Immature natural killer cell (primary cell): ENCODE measurements around the gene ISCU. TPM values are rescaled to one million over a fixed set of nuclear protein-coding genes. Genes with fewer than 3 reads are reported as not detected.
A peak's percentile ranks its signal among the peaks of the same experiment; 100 is the strongest.

Experiments used
- DNase-seq, 3 donors: peaks; one replicate each; pipeline ENCODE4 v3.0.0; 2022; ENCODE audit warnings: mixed read lengths in 1 of 3
- H3K27ac Mint-ChIP-seq, 6 donors: one replicate each; pipeline ENCODE4 v1.8.0; 2020; ENCODE audit warnings: mixed read lengths in 6 of 6, mild to moderate bottlenecking in 5 of 6, inconsistent platforms in 4 of 6, moderate library complexity in 3 of 6
- H3K27me3 Mint-ChIP-seq, 3 donors: one replicate each; pipeline ENCODE4 v1.8.0; 2020 to 2021; ENCODE audit warnings: low read depth in 3 of 3, mild to moderate bottlenecking in 3 of 3, mixed read lengths in 3 of 3, moderate library complexity in 3 of 3, inconsistent platforms in 1 of 3
- H3K36me3 Mint-ChIP-seq, 3 donors: one replicate each; pipeline ENCODE4 v1.8.0; 2020; ENCODE audit warnings: mixed read lengths in 3 of 3, inconsistent platforms in 2 of 3, mild to moderate bottlenecking in 2 of 3
- H3K4me1 Mint-ChIP-seq, 2 donors: one replicate each; pipeline ENCODE4 v1.8.0; 2020; ENCODE audit warnings: inconsistent platforms in 2 of 2, mild to moderate bottlenecking in 2 of 2, mixed read lengths in 2 of 2, moderate library complexity in 1 of 2
- H3K4me3 Mint-ChIP-seq, 5 donors: one replicate each; pipeline ENCODE4 v1.8.0; 2020; ENCODE audit warnings: mild to moderate bottlenecking in 5 of 5, mixed read lengths in 5 of 5, inconsistent platforms in 3 of 5, moderate library complexity in 3 of 5
- H3K9me3 Mint-ChIP-seq, 6 donors: one replicate each; pipeline ENCODE4 v1.8.0; 2020; ENCODE audit warnings: mild to moderate bottlenecking in 6 of 6, mixed read lengths in 6 of 6, inconsistent platforms in 4 of 6, moderate library complexity in 3 of 6
- polyA plus RNA-seq, 3 donors: library from polyadenylated mRNA; unstranded; fragments of 300-500 nt; fragmentation: Illumina TruSeq; gene quantifications; one replicate each; pipeline ENCODE4 v1.2.3, GENCODE V29; 2021

ISCU gene
- polyA plus RNA-seq, 3 donors from 2014 or later, result 159 to 211 (median 178) TPM

DNA sequence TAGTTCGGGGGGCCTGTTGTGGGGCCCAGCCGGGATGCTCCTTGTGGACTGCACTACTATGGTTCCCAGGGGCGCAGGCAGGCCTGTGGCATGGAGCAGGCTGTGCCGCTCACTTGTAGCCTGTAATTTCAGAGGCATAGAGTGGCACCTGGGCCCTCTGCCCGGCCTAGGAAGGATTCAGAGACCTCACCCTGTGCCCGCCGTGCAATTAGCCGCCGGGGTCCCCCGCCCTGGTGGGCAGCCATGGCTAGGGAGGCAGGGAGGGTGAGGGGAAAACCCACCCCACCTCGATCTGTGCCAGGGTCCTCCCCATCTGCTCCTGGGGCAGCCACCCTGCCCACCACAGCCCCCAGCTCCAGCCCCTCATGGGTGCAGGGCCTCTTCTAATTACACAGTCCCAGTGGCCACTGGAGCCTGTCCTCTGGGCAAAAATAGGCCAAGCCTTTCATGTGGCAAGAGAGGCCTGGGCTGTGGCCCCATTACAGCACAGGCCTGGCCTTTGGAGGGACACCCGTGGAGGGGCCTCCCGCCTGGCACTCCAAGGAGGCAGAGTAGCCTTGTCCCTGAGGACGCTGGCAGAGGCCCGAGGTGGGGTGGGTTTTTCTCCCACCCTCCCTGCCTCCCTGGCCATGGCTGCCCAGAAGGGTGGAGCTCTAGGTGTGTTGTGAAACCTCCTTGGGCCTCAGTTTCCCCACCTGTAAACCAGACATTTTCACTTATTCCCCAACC is 40.7 kb downstream of the ISCU start:
- Mint-ChIP-seq H3K36me3 (no peaks in the 10 kb centered on the region), H3K27ac (no peak overlapping the region), H3K4me1 (peaks cover 0 to 3% of the 10 kb centered on the region in 2 donors), H3K4me3 (no peak overlapping the region), H3K27me3 (peaks cover 5 to 11% (median 7%) of the 10 kb centered on the region in 3 donors), H3K9me3 (no peaks in the 10 kb centered on the region)
- DNase-seq, result no peak

DNA sequence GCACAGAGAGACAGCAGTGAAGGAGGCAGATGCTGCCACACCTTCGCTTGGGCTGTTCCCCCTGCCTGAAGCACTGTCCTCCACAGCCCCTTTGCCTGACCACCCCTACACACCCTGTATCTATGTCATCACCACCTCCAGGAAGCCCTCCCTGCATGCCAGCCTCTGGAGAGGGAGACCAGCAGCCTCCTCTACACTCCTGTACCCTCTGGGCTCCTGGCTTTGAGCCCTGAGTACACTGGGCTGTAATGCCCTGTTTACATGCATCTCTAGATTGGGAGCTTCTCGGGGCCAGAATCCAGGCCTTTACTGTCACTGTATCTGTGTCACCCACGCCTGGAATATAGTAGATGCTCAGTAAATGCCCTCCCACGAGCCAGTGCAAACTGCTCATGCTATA is 41.3 kb downstream of the ISCU start:
- Mint-ChIP-seq H3K9me3 (no peaks in the 10 kb centered on the region), H3K27ac (no peak overlapping the region), H3K27me3 (peaks cover 5 to 11% (median 7%) of the 10 kb centered on the region in 3 donors), H3K4me1 (peaks cover 0 to 3% of the 10 kb centered on the region in 2 donors), H3K36me3 (no peaks in the 10 kb centered on the region), H3K4me3 (no peak overlapping the region)
- no peak for DNase-seq

DNA sequence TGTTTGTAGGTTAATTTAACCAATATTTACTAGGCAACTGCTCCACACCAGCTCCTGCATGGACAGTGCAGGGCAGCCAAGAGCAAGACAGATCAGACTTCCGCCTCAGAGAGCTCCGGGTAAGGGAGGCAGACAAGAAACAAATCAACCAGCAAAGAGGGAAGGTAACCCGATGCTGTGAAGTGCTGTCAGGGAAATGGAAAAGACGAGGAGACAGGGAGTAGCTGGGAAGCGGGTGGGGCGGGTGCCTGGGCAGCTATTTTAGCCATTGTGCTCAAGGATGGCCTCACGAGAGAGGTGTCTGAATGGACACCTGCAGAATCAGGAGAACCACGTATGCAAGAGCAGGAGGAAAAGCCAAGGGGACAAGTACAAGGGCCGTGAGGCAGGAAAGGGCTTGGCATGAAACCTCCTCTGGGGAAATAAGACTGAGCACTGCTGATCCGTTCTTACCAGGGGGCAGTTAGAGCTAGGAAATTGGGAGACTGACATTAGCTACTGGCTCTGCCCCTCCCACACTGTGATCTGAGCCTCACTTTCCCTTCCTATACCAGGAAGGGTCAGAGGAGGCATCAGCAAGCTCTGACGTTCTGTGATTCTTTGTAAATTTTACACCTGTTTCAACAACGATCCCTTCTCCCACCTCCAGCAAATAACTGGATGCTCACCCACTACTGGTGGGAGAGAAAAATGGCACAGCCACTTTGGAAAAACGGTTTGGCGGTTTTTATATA is 42.0 kb downstream of the ISCU start:
- Mint-ChIP-seq H3K4me3 (no peak overlapping the region), H3K4me1 (peaks cover 0 to 3% of the 10 kb centered on the region in 2 donors)

DNA sequence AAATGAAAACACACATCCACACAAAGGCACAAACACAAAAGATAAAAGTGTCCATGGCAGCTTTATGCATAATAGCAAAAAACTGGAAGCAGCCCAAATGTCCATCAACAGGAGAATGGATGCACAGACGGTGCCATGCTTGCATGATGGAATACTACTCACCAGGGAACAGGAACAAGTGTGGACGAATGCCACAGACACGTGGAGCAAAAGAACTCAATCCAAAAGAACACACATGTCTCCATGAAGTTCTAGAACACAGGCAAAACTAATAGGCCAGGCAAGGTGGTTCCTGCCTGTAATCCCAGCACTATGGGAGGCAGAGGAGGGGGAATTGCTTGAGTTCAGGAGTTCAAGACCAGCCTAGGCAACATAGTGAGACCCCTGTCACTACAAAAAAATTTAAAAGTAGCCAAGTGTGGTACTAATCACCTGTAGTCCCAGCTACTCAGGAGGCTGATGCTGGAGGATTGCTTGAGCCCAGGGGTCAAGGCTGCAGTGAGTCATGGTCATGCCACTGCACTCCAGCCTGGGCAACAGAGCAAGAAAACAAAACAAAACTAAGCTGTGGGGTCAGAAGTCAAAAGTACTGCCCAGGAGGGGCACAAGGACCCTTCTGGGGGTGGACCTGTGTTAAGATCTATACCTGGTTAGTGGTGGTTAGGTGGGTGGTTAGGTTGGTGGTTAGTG is 42.7 kb downstream of the ISCU start:
- Mint-ChIP-seq H3K9me3 (no peaks in the 10 kb centered on the region), H3K36me3 (no peaks in the 10 kb centered on the region), H3K27ac (peak overlapping the region in 3 of 6 donors; percentile 14 to 68 (median 17)), H3K4me1 (peaks cover 0 to 3% of the 10 kb centered on the region in 2 donors), H3K4me3 (no peak overlapping the region), H3K27me3 (peaks cover 5 to 11% (median 7%) of the 10 kb centered on the region in 3 donors)
- no peak for DNase-seq

More for the DNA sequence above, 42.0 kb downstream of the ISCU start:
- no peak for DNase-seq
- Mint-ChIP-seq H3K27me3 (peaks cover 5 to 11% (median 7%) of the 10 kb centered on the region in 3 donors), H3K9me3 (no peaks in the 10 kb centered on the region), H3K36me3 (no peaks in the 10 kb centered on the region), H3K27ac (no peak overlapping the region)

DNA sequence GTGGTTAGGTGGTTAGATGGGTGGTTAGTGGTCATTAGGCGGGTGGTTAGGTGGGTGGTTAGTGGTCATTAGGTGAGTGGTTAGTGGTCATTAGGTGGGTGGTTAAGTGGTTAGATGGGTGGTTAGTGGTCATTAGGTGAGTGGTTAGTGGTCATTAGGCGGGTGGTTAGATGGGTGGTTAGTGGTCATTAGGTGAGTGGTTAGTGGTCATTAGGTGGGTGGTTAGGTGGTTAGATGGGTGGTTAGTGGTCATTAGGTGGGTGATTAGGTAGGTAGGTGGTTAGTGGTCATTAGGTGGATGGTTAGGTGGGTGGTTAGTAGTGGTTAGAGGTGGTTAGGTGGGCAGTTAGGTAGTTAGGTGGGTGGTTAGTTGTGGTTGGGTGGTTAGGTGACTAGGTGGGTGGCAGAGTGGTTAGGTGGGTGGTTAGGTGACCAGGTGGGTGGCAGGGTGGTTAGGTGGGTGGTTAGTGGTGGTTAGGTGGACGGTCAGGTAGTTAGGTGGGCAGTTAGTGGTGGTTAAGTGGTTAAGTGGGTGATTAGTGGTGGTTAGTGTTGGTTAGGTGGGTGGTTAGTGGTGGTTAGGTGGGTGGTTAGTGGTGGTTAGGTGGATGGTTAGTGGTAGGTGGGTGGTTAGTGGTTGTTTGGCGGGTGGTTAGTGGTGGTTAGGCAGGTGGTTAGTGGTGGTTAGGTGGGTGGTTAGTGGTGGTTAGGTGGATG is 43.5 kb downstream of the ISCU start:
- Mint-ChIP-seq H3K27ac (peak overlapping the region in 5 of 6 donors; percentile 14 to 77 (median 68)), H3K4me3 (no peak overlapping the region), H3K4me1 (peaks cover 0 to 3% of the 10 kb centered on the region in 2 donors), H3K27me3 (peaks cover 5 to 13% (median 7%) of the 10 kb centered on the region in 3 donors), H3K9me3 (no peaks in the 10 kb centered on the region), H3K36me3 (no peaks in the 10 kb centered on the region)
- DNase-seq, result no peak

DNA sequence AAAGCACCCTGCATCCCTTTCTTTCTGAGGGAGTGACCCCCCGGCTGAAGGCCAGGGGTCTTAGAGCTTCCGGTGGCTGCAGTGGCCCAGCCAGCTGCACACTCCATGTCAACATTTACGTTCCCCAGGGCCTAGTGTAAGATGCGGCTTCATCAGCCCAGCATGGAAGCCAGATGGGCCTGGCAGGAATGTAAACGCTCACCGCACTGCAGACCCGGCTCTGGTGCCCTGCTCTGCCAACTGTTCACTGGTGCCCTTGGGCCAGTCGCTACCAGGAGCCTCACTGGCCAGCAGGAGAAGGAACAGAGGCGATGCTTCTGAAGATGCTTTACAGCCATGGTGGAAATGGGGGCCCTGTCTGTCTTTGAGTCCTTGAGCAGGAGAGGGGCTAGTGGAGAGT is 44.1 kb downstream of the ISCU start:
- no peak for DNase-seq
- H3K36me3 Mint-ChIP-seq, result no peaks in the 10 kb centered on the region
- H3K4me1 Mint-ChIP-seq, result peaks cover 3% of the 10 kb centered on the region in 2 donors
- H3K27ac Mint-ChIP-seq, result peak overlapping the region in 1 of 6 donors; percentile 68
- H3K9me3 Mint-ChIP-seq, result no peaks in the 10 kb centered on the region
- H3K4me3 Mint-ChIP-seq, result no peak overlapping the region
- peaks cover 5 to 14% (median 7%) of the 10 kb centered on the region in 3 donors for H3K27me3 Mint-ChIP-seq

DNA sequence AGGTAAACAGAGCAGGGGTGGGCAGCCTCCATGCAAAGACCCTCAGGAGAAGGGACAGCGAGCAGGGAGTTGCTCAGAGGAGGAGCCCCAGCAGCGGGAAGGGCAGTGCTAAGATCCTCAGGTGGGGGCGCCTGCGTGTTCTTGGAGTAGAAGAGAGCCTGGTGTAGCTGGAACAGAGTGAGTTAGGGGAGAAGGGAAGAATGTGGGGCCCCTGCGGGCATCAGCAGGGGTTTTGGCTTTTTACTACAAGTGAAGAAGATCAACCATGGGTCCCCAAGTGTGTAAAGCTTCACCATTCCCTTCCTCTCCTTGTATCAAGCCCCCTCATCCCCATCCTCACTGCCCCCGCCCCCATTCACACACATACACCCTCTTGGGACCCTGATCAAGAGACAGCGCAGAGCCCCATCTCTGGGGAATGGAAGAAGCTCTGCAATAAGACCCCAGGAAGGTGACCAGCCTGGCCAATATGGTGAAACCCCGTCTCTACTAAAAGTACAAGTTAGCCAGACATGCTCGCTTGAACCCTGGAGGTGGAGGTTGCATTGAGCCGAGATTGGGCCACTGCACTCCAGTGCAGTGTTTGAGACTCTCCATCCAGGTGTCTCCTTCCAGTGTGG is 45.7 kb downstream of the ISCU start:
- peaks cover 5 to 15% (median 7%) of the 10 kb centered on the region in 3 donors for H3K27me3 Mint-ChIP-seq

DNA sequence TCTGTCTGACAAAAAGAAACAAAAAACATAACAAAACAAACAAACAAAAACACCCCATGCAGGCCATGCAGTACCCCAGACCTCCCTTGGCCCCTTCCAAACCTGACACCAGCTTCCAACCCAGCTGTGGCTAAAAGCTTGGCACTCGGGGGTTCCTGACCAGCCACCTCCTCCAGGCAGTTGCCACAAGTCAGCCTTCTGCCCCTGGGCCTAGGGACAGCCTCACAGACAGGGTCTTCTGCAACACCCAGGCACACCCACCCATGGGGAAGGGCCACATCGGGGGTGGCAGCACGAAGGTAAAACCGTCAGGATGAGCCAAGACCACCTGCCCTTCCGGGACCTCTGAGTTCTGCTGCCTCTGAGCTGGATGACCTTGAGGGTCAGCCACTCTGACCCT is 46.2 kb downstream of the ISCU start:
- H3K9me3 Mint-ChIP-seq, result no peaks in the 10 kb centered on the region
- H3K36me3 Mint-ChIP-seq, result no peaks in the 10 kb centered on the region
- H3K27ac Mint-ChIP-seq, result no peak overlapping the region
- DNase-seq, result no peak
- no peak overlapping the region for H3K4me3 Mint-ChIP-seq
- H3K27me3 Mint-ChIP-seq, result peaks cover 3 to 15% (median 7%) of the 10 kb centered on the region in 3 donors
- peaks cover 12 to 13% of the 10 kb centered on the region in 2 donors for H3K4me1 Mint-ChIP-seq

More for the DNA sequence above, 45.7 kb downstream of the ISCU start:
- peaks cover 10 to 12% of the 10 kb centered on the region in 2 donors for H3K4me1 Mint-ChIP-seq
- no peaks in the 10 kb centered on the region for H3K36me3 Mint-ChIP-seq
- no peaks in the 10 kb centered on the region for H3K9me3 Mint-ChIP-seq
- H3K27ac Mint-ChIP-seq, result peak overlapping the region in 2 of 6 donors; percentile 7 to 30
- no peak overlapping the region for H3K4me3 Mint-ChIP-seq
- no peak for DNase-seq

DNA sequence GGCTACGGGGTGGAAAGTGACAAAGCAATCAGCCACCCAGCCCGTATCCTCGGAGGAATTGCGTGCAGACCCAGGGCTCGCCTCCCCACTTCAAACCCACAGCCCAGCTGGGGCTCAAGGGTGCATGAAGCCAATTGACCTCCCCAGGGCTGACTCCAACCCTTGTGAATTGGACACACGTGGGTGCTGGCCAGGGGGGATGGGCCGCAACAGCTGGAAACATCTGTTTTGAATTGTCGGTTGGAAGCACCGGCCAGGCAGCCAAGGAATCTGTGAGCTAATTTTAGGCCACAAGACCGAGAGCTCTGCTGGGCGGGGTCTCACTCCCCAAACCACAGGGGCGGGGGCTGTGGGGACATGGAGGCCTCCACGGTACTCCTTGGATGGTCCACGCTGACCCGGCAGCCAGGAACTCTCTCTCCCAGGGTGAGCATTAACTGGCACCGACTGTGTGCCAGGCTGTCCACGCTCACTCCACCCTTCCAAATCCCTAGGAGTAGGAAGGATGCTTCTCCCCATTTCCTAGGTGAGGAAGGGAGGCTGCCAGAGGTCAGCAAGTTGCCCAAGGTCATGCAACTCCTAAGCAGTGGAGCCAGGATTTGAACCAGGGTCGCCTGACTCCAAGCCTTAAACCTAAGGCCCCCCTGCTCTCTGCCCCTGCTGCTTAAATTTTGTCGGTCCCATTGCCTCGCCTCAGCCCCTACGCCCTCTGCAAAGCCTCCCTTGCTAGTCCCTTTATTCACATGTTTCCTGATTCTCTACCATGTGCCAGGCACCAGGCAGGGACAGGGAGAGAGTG is 47.3 kb downstream of the ISCU start:
- no peak overlapping the region for H3K27ac Mint-ChIP-seq
- no peaks in the 10 kb centered on the region for H3K36me3 Mint-ChIP-seq
- DNase-seq, result no peak

DNA sequence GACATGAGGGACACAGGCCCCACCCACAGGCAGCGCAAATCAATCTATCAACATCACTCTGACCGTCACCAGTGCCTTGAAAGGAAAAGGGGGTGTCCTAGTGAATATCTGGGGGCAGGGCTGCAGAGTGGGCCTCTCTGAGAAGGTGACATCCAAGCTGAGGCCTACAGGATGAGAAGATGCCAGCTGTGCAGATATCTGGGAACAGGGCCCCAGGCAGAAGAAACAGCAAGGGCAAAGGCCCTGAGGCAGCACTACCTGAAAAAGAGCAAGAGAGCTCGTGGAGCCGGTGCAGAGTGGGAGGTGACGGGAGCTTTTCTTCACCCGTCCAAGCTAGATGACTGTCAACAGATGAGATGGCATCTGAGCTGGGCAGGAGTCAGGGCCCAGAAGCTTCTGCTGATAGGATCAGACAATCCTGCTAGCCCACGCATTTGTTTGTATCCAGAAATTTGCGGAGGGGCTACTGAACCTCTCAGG is 48.0 kb downstream of the ISCU start:
- Mint-ChIP-seq H3K4me1 (peaks cover 18 to 19% of the 10 kb centered on the region in 2 donors), H3K9me3 (no peaks in the 10 kb centered on the region), H3K27ac (no peak overlapping the region), H3K27me3 (peaks cover 0 to 11% (median 5%) of the 10 kb centered on the region in 3 donors), H3K36me3 (no peaks in the 10 kb centered on the region), H3K4me3 (no peak overlapping the region)
- DNase-seq, result no peak

More for the DNA sequence above, 47.3 kb downstream of the ISCU start:
- no peak overlapping the region for H3K4me3 Mint-ChIP-seq
- peaks cover 2 to 11% (median 7%) of the 10 kb centered on the region in 3 donors for H3K27me3 Mint-ChIP-seq
- H3K9me3 Mint-ChIP-seq, result no peaks in the 10 kb centered on the region
- peaks cover 12 to 19% of the 10 kb centered on the region in 2 donors for H3K4me1 Mint-ChIP-seq

DNA sequence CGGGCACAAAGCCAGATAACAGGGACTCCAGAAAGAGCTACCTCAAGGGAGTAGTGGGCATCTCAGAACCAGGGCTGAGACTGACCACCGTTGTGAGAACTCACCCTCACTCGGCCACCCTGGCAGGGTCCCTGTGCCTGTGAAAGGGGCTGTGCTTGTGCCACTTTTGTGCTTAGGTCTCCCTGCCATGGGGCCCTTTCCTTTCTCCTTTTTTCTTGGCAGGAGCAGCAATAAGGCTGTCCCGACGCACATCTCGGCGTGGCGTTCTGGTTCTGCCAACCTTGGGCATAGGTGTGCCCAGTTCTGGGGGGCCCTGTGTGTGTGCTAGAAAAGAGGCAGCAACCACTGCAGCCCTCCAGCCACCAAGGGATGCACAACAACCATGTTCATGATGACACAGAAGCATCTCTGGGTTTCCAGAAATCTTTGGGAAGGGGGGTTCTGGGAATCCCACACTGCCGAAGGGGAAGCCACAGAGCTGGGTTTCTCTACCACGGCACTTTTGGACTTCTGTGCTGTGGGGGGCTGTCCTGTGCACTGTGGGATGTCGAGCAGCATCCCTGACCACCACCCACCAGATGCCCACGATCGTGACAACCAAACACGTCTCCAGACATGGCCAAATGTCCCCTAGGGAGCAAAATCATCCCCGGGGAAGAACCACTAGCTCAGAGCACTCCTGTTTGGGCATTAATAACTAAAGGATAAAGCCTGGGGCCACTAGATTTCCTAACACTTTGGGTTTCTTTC is 48.6 kb downstream of the ISCU start:
- DNase-seq, result no peak
- Mint-ChIP-seq H3K27me3 (peaks cover 0 to 7% (median 0%) of the 10 kb centered on the region in 3 donors), H3K36me3 (peaks cover 0 to 4% (median under 1%) of the 10 kb centered on the region in 3 donors), H3K4me3 (no peak overlapping the region), H3K4me1 (peaks cover 23 to 24% of the 10 kb centered on the region in 2 donors), H3K27ac (peak overlapping the region in 1 of 6 donors; percentile 38), H3K9me3 (no peaks in the 10 kb centered on the region)
